GM10847 (cell line): ENCODE measurements around the gene CACNA1D.

ENCODE experiments used
- POLR2A ChIP-seq: IDR thresholded peaks from 2 replicates; pipeline ENCODE4 v1.6.1; 2011; ENCODE audit not compliant: insufficient read length; ENCODE audit errors: extremely low read depth

Gene CACNA1D

DNA sequence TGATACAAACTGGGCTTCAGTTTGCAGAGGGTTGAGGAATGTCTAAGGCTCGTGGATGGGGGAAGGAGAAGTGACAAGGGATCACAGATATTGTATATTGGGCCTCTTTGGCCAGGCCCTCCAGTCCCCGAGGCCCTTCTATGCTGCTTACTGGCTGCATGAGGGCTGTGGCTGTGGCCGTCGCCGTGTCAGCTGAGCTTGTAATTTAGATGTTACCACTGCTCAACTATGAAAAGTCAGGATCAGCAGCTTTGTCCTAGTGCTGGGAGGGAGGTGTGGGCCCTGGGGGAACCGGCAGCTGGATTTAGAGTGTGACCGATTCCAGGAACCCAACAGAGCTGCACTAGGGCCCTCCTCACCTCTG is 51.6 kb downstream of the CACNA1D start:
- no peak for TF ChIP-seq POLR2A

DNA sequence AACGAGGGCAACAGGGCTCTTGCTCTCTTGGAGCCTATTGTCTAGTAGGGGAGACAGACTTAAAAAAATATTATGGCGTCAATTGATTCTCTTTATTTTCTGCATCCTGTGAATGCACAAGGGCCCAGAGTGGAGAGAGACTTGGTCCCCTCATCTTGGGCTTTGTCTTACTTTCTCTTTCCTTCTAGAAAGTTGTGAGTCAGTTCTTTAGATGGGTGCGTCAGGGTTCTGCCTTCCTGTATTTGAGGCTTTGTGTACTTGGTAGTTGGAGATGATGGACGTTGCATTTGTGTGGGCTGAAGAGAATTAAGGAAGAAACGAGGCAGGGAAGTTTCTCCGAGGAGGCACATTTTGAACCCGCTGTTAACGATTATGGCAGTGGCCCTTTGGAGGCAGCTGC is 52.9 kb downstream of the CACNA1D start:
- TF ChIP-seq POLR2A = no peak

DNA sequence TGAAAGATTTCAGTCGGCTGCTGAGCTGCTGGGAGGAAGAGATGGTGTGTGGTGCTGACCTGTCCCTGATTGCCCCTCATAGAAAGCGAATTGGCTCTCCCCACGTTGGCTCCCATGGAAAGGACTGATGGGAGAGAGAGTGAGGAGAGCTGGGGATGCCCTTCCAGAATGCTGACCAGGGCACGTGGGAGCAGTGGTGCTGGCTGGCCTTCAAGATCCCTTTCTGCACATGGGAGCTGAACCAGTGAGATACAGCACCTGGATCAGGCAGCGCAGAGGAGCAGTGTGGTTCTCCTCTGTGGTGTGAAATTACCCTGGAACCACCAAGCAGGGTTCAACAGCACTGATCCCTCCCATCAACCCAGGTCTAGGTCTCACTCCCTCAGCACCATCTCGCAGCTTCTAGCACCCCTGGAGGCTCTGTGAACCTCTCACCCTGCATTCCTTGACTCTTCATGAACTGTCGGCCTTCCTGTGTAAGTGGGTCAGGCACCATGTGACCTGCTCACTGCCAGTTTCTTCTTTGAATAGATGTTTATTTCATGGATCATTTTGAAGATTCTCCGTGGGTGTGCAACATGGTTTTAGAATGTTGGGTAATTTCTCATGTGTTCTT is 55.7 kb downstream of the CACNA1D start:
- no peak for TF ChIP-seq POLR2A

DNA sequence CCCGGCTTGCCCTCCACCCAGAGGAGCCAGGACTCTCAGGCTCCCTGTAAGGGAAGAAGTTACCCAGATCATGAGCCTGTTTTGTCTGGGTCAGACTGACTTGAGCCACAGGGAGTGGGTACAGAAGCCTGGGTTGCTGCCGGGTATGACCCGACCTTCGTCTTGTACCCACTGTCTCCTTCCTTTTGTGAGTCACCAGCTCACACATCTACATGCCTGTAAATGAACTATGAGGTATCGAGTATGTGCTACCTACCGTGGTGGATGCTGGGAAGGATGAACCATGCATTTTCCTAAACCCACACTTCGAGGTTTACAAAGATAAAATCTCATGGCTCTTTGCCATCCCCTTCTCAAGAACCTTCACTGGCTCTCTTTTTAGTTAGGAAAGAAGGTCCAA is 56.9 kb downstream of the CACNA1D start:
- no peak for TF ChIP-seq POLR2A

DNA sequence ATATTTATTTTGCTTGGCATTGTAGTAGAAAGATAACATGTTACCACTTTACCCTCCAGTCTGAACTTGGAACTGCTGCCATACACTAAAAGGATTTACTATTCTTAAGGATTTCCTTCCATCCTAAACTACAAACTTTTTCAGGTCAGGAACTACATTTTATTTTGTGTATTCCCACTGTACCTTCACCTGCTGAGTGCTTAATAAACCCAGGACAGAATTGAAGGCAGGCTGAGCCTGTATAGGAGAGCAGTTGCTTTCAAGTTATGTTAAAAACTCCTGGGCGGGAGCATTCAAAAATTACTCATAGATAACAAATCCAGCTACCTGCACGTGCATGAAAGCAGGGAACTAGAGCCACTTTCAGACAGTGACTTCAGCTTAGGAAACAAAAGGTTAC is 58.3 kb downstream of the CACNA1D start:
- TF ChIP-seq POLR2A = no peak

DNA sequence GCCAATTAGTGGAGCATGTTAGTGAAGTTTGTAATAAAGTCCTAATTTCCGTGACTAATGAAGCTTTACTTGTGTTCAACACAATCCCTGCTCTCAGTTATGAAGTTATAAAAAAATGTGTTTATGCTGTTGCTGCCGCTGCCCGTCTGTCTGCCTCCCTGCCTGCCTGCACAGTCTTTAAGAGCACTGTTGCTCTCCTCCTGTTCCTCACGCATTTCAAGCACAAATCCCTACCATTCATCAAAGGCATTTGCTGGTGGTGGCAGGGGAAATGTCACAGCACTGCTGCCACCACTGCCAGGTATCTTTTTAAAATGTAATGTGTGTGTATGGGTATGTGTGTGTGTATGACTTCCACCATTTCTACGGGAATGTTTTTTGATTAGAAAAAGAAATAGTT is 58.8 kb downstream of the CACNA1D start:
- TF ChIP-seq POLR2A = no peak

DNA sequence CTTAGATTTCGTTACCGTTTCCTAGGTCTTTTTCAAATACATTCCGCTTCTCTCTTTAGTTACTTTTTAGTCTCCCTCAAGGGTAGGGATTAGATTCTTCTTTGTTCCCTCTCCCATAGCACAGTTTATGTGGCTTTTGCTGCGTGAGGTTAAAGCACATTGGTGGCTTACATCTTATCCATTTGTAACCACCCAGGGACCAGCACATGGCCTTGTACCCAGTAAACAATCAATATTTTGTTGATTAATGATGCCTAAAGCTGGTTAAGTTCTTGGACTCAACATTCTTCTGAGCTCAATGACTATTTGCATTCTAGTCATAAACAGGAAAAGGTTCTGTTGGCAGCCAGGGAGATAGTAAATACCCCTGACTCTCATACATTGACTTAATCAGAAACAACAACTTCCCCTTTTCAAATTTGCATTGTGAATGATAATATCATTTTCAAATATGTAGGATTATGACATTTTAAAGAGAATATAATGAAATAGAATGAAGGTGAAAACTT is 60.2 kb downstream of the CACNA1D start:
- no peak for TF ChIP-seq POLR2A

DNA sequence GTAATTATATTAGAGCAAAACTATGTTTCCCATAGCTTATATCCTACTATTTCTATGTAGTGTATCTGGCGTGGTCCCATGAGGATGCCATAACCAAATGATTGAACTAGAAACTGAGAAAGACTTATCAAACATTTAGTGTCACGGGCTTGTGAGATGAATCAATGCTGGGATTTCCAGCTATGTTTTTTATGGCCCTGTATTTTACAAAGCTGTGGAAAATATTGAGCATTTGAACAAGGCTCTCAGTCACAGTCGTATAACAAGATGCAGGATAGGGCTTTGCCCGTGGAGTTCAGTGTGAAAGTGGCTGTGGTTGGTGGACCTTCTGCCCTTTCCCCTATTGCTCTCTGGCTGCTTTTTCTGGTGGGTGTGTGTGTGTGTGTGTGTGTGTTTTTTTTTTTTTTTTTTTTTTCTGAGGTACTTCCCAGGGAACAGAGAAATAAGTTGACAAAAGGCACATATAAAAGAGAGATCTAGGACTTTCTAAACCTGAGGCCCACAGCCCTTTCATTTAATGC is 60.7 kb downstream of the CACNA1D start:
- TF ChIP-seq POLR2A = no peak

DNA sequence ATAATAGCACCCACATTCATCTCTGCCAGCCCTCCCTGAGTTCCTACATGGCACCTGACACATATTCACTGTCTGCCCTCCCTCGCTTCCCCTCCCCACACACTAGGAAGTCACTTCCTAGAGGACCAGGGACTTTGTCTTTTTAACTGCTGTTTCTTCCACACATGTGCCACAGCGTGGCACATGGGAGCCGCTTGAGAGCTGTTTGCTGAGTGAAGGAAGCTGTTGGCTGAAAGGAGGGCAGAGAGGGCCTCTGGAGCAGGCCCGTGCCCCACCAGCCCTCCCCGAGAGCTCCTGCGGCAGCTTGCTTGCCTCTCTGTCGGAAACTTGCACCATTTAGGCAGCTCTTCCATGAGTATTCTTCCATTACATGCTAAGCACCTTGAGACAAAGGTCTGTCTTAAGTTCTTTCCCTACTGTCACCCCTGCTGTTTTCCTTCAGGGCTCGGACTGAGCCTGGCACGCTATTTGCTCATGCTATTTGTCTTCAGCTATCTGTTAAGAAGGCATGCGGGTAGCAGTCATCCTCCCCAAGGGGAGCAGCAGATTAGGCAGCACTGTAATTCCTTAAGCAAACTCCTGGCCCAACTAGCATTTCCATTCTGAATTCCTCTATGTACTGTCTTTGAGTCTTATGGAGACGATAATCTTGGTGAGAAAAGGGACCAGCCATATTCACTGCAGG is 72.2 kb downstream of the CACNA1D start:
- no peak for TF ChIP-seq POLR2A

DNA sequence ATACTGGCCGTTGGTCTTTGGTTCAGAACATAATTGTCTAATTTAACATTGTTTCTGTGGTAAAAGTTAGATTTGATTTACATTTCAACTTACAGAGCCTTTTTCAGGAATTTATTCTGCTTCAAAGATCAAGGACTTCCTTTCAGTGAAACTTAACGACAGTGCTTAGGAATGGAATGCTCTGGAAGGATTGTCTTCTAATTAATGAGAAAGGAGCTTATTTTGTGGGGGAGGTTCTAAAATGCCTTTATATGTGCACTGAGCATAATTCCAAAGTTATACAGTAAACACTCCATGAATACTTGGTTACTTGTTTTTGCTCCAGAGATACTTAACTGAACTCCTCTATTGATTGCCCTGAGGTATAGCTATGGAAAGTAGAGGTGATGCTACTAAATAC is 75.7 kb downstream of the CACNA1D start:
- TF ChIP-seq POLR2A = no peak

DNA sequence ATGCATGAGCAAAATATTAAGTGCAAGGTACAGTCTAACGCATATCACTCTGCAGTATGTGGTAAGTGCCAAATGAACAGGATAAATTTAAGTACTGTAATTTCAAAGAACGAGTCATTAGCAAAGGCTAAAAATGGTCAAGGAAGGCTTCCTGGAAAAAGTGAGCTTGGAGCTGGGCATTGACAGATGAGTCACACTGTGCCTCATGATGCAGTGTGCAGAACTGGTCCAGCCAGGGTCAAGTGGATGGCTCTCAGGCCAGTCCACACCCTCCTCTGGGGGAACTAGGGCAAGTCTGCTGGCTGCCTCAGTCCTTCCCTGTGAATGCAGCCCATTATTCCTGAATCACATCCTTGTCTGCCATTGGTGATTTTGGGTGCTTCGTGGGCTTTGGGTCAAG is 76.3 kb downstream of the CACNA1D start:
- TF ChIP-seq POLR2A = no peak

DNA sequence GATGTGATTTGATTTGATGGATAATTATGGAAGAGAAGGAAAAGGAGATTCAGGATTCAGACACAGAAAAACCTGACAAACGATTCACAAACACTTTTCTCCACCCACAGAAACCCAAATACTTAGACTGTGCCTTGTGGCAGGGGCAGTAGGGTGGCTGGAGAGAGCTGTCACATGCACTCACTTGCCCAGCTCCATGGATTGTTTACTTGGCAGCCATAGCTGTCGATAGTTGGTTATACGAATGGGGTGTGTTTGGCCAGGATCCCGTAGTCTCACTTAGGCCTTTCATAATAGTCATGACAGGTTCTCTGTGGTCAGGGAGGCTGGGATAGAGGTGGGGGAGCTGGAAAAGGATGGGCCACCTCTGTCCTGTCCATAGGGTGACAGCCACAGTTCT is 76.9 kb downstream of the CACNA1D start:
- TF ChIP-seq POLR2A = no peak

DNA sequence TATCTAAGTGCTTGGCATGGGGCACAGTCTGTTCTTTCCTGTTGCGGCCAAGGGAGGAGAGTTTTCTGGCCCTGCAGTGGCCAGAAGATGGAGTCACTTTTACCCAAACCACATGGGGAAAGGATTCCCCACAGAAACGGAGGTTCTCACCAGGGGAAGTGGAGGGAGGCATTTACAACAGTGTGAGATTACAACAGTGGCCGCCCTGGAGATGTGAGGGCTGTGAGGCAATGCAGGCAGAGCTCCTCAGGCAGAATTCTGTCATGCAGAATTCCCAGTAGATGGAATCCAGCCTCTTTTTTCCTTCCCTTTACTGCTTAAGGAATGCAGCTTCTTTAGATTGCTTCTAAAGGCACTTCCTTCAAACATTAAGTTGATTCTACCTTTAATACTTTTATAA is 83.1 kb downstream of the CACNA1D start:
- no peak for TF ChIP-seq POLR2A

DNA sequence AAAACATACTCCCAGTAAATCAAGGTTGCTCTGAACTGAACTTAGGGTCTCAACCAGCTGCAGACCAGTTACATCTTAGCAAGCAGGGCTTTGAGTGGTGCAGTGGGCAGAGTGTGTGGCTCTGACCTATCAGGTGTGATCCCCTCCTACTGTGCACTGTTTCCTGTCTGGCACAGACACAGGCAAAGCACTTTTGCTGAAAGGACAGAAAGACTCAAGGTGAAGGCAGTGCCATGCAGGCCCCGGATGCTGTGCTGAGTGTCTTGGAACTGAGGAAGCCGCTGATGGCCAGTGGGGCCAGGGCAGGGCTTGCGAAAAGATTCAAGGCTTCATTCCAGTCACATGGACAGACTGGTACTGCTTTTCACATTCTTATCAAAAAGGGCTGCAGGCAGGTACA is 85.2 kb downstream of the CACNA1D start:
- no peak for TF ChIP-seq POLR2A

DNA sequence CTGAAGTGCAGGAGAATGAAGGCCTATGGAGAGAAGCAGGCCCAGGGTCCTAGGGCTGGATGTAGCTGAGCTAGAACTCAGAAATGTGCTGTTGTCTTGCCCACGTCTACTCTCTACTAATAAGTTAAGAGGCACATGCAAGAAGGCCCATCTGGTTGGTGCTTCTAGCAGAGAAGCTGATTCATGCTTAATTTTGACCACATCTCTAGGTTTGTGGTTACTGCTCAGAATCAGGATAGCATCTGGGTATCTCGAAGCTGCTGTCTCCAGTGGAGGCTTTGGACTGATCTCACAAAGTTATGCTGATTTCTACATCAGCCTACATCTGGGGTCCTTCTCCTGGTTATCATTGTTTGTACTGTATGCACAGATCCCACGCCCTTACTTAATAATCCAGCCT is 87.3 kb downstream of the CACNA1D start:
- TF ChIP-seq POLR2A = no peak

DNA sequence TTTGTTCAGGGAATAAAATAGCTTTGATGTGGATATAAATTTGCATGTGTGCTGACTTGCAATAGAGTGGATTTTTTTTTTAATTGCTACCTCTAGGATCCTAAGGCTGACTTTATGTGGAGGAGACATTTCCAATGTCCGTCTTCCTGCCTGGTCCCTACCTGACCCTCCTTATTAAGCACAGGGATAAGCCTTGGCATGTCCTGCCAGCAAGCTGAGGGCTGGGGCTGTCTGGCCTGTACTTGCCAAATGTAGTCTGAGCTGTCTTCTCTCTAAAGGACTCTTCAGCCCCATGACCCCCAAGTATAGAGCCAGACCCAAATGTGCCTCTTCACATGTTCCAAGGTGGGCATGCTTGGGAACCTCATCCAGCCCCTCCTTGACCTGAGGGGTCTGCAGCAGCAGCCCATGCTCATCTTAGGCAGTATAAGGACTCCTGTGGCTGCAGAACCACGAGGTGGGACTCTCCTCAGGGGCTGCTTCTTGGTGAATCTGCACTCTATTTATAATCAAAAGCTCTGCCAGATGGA is 88.8 kb downstream of the CACNA1D start:
- no peak for TF ChIP-seq POLR2A

DNA sequence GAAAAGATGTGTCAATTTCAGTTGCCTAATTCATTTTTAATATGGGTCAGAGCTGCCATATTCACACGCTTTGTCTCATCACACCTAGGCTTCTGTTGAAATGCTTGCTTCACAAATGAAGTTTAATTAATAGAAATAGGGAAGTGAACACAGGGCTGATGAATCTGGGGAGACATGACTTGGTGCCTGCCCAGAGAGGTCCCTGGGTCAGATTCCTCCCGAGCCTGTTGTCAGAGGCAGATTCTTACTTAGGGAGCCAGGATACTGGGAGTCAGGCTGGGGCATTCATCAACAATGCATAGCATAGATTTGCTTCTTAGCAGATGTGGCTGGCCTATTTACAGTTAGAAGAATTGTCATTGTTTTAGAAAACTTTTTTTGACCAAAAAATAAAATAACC is 90.6 kb downstream of the CACNA1D start:
- no peak for TF ChIP-seq POLR2A

DNA sequence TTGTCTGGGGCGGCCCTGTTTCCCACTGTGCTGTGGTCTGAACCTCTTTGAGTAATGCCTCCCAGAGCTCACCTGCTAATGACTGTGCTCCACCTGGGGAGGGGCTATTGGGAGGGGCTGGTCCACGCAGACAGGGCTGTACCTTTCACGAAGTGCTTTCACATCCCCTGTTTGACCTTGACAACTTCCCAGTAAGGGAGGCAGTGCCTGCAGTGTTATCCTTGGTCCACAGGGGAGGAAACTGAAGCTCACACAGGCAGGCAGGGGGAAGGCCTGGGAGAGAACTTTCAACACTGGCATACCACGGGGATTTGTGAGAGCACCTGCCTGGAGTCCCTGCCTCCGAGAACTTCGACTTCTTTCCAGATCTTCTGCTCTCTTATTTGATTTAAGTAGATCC is 91.2 kb downstream of the CACNA1D start:
- no peak for TF ChIP-seq POLR2A
